ENCODE data around the gene WFDC6.

WFDC6 gene

DNA sequence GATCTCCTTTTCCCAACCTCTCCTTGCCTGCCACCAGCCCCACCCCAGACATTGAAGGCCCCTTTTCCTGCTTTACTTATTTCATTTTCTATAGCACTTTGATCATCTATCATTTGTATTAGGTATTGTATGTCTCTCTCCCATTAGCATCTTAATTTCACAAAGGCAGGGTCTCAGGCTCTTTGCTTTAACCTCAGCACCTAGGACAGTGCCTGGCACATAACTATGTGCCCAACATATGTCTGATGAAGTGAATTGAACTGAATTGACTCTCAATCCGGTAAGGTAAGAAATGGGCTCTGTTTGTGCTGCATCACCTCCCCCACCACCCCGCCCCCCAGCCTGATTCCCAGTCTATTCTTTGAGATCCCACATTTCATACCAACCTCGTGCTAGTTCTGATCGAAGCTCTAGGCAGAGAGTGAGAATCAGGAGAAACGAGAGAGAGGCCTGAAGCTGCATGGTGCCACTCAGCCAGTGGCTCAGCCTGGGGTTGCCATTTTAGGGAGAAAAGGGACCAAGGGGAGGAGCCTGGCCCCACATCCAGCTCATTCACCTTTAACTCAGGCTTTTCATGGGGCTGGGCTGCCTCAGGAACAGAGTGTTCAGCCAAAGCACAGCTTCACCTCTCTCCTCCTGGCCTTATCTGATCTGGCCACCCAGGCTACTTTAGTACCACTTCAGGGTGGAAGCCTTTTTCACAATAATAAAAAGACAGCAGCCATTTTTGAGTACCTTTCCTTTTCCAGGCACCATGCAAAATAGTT is 24.0 kb downstream of the WFDC6 start, which contains the start of gene SPINT3:
SPINT3 (minus strand) TSS at position 476 of the 767 bp plus-strand sequence; CDS start at position 462, 14 bp downstream.
- no peak for DNase-seq

DNA sequence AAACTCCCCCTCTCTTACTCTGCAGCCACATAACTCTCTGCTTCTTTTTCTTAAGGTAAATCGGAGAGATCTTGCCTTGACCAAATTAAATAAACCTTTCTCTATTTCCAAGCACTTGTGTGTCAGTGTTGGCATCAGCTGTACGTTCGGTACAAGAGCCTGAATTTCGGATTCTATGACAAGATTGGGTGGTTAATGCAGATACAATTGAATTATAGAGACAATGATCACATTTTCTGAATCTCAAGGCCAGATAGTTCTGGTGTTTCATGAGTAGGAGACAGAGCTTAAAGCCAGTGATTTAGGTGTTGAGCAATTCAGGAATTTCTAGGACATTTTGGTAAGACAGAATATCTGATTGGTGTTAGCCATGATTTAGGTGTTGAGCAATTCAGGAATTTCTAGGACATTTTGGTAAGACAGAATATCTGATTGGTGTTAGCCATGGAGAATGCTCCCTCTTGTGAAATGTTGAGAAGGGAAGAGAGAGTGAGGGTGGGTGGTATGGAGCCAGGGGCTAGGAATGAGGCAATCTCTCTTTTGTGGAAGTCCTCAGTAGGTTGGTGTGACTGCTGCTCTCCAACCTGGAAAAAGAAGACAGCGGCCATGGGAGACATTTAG is 28.9 kb downstream of the WFDC6 start:
- no peak for DNase-seq

DNA sequence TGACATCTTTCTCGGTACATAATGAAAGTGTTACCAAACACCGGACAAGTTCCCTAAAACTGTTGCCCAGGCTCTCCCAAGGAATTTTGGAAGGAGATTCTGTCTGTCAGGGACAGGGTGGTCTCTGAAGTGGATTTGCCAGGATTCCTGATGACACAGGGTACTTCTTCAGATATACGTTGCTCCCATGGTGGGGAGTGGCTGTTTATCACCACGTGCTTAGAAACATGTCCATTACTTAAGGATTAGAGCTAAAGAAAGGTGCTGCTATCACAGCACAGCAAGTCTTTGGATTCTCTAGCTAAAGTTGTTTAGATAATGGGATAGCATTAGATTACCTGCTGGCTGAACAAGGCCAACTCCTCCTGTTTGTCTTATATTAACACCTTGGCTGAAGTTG is 30.2 kb downstream of the WFDC6 start:
- no peak for DNase-seq

DNA sequence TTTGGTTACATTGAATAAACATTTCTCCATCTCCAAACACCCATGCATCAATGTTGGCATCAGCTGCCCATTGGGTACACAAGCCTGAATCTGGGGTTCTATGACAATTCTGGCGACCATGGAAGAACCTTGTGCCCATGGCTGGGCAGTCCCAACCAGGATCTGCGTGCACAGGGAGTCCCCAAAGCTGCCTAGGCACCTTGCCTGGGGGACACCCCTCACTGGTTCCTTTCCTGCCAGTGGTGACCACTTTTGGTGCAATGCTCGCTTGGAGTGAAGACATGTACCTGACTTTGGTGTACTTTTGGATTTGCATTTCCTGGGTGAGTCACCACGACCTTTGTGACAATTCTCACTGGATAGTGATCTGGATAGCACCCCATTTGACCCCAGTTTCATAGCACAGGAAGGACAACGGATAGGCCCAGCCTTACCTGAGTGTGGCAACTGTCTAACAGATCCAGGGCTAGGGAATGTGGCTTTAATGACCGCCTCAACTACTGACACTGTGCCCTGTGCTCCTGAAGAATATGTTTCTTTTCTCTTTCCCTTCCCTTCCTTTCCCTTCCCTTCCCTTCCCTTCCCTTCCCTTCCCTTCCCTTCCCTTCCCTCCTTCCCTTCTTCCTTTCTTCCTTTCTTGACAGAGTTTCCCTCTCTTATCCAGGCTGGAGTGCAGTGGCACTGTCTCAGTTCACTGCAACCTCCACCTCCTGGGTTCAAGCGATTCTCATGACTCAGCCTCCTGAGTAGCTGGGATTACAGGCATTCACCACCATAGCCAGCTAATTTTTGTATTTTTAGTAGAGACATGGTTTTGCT is 31.0 kb downstream of the WFDC6 start:
- no peak for DNase-seq

DNA sequence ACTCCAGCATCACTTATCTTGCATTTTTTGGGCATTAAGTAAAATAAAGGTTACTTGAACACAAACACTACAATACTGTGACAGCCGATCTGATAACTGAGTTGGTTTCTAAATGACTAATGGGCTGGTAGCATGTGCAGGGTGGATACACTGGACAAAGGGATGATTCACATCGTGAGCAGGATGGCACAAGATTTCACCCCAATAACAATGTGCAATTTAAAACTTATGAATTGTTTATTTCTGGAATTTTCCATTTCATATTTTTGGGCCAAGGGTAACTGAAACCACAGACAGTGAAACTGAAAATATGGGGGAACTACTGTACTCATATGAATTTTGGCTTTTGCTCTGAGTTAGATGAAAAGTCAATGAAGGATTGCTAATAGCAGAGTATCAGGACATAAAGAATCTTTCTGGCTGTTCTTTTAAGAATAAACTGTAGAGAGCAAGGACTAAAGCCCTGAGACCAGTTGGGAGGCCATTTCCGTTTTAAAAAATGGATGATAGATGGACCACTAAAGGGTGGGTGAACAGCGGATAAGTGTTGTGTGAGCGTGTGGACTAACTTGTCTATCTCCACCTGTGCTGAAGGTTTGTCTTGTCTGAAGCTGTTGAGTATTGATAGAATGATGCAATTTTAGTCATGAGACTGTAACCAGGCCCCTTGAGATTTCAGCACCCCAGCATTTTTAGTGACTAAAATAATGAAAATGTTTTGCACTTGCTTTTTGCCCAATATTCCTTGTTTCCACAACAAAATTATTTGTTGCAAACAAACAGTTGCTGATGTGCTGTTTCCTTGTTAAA is 32.1 kb downstream of the WFDC6 start:
- no peak for DNase-seq

DNA sequence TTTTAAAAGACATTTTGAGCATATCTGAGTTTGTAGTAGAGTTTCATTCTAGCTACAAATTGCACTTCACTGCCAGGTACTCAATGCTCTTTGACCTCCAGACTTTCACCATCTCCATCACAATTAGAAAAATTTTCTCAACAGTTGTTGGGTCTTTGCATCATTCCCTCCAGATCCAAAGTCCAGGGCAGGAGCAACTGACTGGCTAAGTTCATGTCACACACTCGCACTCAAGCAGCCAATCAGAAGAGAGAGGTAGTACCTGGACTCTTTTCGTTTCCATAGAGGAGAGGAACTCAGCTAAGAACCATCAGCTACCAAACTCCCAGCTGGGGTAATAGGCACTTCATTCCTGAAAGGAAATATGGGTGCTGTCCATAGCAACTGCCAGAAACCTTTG is 32.9 kb downstream of the WFDC6 start:
- no peak for DNase-seq

DNA sequence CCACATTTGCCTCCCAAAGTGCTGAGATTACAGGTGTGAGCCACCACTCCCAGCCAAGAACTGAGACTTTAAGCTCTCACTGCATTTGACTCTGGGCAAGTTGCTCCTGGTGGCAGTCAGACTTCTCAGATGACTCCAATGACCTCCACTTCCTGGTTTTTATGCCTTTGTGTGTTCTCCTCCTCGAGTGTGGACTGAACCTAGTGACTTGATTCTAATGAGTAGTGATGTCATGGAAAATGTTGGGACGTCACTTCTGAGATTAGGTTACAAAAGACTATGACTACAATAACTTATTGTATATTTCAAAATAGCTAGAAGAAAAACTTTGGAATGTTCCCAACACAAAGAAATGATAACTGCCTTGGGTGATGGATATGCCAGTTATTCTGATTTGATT is 35.9 kb downstream of the WFDC6 start:
- no peak for DNase-seq

DNA sequence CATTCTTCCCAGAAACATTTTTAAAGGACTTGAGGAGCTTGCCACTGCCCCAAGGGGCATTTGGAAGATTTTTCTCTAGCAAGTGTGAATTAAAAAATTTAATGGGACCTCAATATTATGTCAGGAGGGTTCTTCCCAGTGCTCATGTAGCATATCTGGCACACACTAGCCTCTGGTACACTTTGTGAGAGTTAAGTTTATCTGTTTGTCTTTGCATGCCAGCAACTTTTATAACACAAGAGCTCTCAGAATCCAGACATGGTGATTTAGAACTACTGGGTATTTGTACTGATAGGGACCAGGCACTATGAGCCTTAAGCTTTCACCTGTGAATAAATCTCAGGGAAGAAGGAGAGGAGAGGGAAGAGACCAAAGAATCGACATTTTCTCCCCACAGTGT is 36.7 kb downstream of the WFDC6 start:
- DNase-seq = no peak

DNA sequence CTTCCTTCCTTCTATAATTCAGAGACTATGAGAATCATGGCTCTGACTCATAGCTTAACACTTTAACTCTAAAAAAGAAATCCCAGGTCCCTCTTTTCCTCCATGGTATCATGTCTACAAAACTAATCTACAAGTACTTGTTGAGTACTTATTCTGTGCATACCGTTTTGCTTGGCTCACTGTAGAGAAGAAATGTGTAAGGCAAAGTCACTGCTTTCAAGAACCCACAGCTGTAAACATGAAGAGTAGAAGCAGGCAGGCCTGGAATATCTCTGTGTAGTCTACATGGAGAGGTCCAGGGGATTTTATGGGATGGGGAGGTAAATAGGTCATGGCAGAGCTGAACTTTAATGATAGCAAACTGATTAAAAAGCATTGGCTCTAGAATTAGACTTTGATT is 37.7 kb downstream of the WFDC6 start:
- no peak for DNase-seq

DNA sequence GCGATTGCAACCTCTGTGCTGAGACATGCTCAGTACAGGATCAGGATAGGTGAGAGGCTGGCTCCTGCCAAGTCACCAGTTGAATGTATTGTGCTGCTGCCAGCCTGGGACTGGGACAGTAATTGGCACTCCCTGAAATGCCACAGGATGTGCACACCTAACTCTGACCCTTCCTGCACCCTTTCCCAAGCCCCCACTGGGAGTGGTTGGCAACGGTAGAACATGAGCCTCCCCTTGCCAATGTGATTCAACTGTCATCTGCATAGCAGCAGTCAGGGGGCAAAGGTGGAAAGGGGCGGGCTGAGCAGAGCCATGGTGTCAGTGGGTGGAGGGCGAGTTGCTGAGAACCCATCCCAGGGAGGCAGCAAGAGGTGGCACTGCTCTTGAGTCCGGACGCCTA is 39.3 kb downstream of the WFDC6 start:
- no peak for DNase-seq

DNA sequence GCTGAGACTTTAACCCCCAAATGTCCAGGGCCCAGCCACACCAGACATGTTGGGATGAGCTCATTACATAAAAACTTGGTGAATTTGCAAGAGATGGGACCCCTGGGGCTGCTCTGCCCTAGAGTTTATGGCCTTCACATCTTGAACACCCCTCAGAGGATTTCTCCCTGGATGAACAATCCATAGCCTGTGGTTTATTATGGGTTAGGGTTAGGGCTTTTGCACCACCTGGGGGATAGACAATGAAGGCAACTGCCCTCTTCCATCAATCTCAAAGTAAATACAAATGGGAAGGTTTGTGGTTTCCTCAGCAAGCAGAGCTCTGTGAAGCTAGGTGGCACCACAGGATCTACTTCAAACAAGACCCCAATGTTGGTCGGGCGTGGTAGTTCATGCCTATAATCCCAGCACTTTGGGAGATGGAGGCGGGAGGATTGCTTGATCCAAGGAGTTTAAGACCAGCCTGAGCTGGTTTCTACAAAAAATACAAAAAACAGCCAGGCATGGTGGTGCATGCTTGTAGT is 41.2 kb downstream of the WFDC6 start:
- DNase-seq = no peak

DNA sequence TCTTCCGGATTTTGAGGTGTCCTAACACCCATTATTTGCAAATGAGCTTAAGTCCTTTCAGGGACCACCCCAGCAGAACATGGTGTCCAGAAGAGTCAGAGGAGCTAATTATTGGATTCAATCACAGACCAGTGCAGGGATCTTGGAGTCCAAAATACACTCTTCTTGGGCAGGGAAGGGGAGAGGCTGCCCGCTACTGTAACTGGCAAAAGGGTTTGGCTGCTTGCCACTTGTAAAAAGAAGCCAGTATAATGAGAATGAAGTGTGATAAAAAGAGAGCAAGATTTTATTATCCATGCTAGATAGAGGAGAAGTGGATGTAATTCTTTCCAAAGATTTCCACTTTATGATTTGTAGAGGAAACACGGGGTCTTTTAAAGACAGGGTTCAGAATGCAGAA is 43.1 kb downstream of the WFDC6 start:
- no peak for DNase-seq

DNA sequence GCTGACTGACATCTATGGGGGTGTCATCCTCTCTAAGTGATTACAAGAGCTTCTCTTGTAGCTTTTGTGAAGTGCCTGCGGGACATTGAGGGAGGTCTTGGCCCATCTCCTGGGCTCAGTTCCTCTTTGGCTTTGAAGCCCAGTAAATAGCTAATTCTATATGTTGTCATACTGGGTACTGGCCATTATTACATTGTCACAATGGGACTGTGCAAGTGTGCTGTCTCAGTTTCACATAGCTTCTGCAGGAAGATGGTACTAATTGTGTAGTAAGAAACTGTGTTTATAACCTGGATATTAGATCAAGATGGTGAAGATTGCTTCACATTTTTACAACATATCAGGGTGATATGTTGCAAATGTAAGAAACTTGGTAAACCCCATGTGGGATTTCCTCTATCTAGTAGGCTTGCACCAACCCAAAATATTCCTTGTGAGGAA is 43.8 kb downstream of the WFDC6 start:
- no peak for DNase-seq

DNA sequence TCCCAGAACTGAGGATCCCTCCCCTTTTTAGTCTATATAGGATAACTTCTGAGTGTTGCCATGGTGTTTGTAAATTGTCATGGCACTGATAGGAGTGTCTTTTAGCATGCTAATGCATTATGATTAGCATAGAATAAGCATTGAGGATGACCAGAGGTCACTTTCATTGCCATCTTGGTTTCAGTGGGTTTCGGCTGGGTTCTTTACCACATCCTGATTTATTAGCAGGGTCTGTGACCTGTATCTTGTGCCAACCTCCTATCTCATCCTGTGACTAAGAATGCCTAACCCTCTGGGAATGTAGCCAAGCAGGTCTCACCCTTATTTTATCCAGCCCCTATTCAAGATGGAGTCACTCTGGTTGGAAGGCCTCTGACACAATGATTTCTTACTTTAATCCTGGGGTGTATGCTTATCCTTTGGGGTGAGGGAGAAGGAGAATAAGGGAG is 50.2 kb downstream of the WFDC6 start:
- DNase-seq = no peak

DNA sequence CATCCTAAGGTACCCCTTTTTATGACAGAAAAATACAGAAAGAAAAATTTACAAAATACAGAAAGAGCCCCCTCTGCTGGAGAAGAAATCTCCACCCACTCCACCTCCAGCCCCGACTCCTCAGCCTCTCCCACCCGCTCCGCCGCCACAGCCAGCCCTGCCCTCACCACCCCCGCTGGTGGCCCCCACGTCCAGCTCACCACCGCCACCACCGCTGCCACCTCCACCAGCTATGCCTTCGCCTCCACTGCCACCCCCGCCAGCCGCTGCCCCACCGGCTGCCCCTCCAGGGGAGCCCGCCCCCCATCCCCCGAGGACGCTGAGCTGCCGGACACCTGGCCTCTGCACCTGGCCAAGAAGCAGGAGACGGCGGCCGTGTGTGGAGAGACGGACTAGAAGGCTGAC is 52.0 kb downstream of the WFDC6 start:
- DNase-seq = no peak

DNA sequence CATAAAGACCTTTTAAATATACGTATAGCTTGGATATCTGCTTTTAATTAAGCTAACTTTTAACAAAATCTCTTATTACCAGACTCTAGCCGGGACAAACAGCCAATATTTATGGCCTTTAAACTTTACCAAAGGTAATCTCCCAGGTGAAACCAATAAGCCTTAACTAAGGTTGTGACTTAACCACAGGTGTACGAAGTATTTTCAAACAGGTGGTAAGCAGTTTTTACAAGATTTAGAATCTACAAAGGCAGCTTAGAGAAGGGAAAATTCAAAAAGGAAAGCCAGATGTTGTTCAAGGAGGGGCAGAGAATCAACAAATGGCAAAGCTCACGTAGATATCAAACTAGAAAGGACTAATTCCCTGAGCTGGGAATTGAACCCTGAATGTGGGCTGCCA is 53.9 kb downstream of the WFDC6 start:
- DNase-seq = no peak

DNA sequence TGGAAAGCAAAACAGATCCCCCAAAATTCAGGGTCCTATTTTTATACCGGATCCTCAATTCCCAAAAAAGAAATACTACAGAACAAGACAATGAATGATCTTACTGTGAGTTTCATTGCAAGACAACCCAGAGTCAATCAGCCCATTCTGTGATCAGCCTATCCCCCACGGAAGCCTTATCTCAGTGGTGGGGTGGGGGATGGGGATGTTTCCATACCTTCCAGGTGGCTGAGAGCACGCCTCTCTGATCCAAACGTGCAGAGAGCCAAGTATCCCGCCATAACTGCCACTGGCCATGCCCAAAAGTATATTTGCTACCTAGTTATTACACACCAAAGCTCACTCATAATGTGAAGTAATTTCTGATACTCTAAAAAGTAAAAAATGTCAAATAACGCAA is 54.6 kb downstream of the WFDC6 start:
- DNase-seq = no peak
